Amygdala (tissue), 56 donors: ENCODE measurements around the gene MBD3L1.

ENCODE experiments used
- DNase-seq, 56 donors: peaks; one replicate each; lab custom pipeline; 2025; lab: John Stamatoyannopoulos, UW

MBD3L1 gene

GRCh38 chr19:8832132-8833021 lies at the start of gene MBD3L1, which contains the start of gene ZNF558:
TSS of gene MBD3L1 (plus strand) at chr19:8832377. CDS start at chr19:8842679, 10,302 bp downstream.
TSS of gene ZNF558 (minus strand) at chr19:8832304. CDS start at chr19:8822659, 9,645 bp downstream.
- DNase-seq = peak; percentile 93 to 100 (median 99)

- no peak for DNase-seq
Observed at GRCh38 chr19:8794823-8795222, 37.4 kb upstream of the MBD3L1 start.

GRCh38 chr19:8806661-8807060 lies 25.5 kb upstream of the MBD3L1 start:
- DNase-seq = no peak

DNA sequence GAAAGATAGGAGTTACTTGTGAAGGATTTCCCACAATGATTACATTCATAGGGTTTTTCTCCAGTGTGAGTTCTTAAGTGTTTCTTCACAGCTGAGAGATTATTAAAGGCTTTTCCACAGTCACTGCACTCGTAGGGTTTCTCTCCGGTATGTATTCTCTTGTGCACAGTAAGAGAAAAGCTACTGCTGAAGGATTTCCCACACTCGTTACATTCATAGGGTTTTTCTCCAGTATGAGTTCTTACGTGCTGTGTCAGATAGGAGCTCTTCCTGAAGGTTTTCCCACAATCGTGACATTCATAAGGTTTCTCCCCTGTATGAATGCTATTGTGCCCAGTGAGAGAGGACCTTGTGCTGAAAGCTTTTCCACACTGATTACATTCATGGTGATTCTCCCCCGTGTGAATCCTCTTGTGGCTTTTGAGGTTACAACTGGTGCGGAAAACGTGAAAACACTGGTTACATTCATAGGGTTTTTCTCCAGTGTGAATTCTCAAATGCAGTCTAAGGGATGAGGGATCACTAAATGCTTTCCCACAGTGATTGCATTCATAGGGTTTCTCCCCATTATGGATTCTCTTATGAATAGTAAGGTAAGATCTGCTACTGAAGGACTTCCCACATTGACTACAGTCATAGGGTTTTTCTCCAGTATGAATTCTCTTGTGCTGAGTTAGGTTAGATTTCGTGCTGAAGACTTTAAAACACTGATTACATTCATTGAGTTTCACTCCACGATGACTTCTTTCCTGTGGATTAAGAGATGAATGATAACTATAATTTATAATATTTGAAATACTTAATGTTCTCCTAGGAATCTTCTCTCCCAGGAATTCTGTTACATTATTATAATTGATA lies 20.6 kb upstream of the MBD3L1 start:
- no peak for DNase-seq

DNA sequence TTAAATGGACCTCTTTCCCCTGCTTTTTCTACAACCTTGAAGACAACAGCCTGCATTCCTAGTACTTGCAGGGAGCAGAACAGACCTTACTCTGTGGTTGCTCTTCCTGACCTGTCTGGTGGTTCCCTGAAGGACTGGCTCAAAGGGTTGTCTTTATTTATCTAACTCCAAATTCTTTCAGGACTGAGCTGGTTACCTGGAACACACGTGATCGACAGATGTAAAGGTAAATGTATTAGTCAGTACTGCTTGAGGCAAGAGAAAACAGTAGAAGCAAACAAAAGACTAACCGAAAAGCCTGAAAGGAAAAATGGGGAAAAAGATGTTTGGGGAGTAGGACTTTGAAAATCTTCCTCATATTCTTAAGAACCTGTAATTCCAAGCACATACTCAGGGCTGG lies 18.0 kb upstream of the MBD3L1 start:
- DNase-seq = no peak

- no peak for DNase-seq
Observed at GRCh38 chr19:8815780-8816179, 16.4 kb upstream of the MBD3L1 start.

DNA sequence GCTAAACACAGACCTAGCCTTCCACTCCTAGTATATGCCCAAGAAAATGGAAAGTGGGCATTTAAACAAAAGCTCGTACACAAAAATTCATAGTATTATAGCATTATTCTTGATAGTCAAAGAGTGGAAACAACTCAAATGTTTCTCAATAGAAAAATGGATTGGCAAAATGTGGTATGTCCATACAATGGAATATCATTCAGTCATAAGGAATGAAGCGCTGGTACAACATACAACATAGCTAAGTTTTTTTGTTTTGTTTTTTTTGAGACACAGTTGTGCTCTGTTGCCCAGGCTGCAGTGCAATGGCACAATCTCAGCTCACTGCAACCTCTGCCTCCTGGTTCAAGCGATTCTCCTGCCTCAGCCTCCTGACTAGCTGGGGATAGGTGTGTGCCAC lies 11.9 kb upstream of the MBD3L1 start:
- DNase-seq = no peak

DNA sequence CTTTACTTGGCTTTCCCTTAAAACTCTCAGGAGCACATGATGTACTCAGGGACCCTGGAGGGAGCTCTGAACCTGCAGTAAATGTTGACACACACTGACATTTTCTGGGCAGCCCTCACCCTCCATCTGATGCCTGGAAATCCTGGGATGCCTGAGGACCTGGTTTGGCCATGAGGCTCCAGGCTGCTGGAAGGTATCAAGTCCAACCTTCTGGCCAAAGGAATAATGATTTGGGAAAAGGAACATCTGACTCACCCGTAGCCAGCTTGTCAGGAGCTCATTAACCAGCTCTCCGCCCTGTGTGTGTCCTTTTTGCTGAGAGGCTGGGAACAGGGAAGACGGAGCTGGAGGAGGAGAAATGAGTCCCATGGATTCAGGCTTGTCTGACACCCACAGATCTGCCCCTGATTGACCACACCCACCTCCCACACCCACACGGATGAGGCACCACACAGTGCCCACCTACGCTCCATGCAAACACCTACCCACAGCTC lies 10.4 kb upstream of the MBD3L1 start:
- no peak for DNase-seq

DNA sequence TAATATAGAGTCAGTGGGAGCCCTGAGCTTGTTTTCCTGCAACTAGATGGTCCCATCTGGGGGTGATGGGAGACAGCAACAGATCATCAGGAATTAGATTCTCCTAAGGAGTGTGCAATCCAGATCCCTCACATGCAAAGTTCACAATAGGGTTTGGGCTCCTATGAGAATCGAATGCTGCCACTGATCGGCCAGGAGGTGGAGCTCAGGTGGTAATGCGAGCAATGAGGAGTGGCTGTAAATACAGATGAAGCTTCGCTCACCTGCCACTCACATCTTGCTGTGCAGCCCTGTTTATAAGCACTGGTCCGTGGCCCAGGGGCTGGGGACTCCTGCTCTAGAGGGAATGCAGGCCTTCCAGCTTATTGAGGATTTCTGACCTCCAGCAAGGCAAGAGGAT lies 5.8 kb upstream of the MBD3L1 start:
- no peak for DNase-seq

GRCh38 chr19:8827277-8827676 lies 4.9 kb upstream of the MBD3L1 start:
- DNase-seq = no peak

DNA sequence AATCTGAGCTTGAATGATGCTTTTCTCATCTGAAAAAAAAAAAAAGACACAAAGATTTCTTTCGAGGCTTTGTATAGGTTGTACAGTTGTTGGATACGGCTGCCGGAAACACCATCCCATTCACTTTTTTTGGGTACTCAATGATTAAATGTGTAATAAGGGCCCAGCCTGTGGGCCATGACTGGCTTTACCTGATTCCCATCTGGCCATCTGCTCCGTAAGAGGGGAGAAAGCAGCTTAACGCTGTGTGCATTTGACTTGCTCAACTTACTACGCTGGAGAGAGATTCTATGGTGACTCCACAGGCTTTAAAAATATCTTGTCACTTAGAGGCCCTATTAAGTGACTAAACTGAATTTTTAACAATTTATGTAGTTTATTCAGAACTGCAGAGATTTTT lies 804 bp upstream of the MBD3L1 start:
- DNase-seq = no peak

DNA sequence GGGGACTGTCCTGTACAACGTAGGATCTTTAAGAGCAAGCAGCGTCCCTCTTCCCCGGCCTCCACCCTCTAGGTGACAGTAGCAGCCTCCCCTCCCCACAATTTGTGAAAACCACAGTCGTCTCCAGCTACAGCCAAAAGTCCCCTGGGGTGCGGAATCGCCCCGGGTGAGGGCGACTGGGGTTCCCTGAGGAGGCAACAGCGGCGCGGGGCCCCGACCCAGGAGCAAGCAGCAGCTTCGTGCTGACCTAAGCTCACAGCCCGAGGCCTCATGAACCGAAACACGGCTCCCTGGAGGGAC lies 395 bp upstream of the MBD3L1 start:
- peak in 1 of 56 donors; percentile 40 for DNase-seq

DNA sequence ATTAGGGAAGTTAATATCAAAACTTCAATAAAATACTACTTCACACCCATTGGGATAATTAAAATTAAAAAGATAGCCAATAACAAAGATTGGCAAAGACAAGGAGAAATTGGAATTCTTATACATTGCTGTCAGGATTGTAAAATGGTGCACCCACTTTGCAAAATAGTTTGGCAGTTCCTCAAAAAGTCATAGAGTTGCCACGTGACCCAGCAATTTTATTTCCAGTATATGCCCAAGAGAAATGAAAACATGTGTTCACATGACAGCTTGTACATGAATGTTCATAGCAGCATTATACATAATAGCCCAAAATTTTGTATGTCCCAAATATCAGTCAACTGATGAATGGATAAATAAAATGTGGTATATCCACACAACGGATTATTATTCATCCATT lies 3.3 kb downstream of the MBD3L1 start:
- no peak for DNase-seq

DNA sequence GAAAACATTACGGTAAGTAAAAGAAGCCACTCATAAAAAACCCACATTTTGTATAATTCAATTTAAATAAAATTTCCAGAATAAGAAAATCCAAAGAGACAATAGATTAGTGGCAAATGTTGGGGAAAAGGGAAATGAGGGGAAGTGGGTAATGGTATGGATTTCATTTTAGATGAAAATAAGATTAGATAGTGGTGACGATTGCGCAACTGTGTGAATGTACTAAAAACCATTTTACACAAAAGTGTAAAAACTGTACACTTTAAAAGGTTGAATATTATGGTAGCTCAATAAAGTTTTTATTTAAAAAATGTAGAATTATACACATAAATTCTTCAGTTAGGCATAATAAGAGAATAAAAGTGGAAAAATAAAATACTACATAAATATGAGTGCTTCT lies 3.7 kb downstream of the MBD3L1 start:
- DNase-seq = no peak

- DNase-seq = no peak
Observed at GRCh38 chr19:8840708-8841107, 8.5 kb downstream of the MBD3L1 start.

- DNase-seq = no peak
Observed at GRCh38 chr19:8846819-8847218, 14.6 kb downstream of the MBD3L1 start.

DNA sequence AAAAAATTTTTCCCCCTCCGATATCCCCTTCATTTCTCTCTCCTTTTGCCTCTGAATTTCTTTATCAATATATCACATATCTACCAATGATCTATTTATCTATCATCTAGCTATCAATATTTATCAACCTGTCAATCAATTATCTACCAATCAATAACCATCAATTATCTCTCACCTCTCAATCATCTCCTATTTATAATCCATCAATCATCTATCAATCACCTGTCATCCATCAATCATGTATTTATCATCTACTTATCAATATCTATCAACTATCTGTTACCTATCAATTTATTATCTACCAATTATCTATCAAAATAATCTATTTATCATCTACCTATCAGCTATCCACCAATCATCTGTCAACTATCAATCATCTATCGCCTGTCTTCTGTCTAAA lies 17.1 kb downstream of the MBD3L1 start:
- no peak for DNase-seq

GRCh38 chr19:8850488-8850887 lies 18.3 kb downstream of the MBD3L1 start:
- no peak for DNase-seq

DNA sequence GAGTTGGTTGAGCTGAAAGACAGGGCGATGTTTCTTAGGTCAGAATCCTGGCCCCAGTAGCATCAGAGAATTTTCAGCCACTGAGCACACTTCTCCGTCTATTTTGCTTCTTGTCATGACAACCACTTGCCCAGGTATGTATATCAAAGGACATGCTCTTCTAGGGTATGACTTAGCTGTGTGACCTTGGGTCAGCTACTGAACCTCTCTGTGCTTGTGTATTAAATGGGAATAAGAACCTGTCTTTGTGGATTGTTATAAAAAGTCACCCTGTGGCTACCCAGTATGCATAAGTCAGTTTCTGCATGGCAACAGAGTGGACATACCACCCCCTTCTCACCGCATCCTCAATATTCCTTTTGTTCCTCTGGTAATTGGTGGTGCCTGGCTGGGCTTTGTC lies 26.1 kb downstream of the MBD3L1 start:
- DNase-seq = no peak

DNA sequence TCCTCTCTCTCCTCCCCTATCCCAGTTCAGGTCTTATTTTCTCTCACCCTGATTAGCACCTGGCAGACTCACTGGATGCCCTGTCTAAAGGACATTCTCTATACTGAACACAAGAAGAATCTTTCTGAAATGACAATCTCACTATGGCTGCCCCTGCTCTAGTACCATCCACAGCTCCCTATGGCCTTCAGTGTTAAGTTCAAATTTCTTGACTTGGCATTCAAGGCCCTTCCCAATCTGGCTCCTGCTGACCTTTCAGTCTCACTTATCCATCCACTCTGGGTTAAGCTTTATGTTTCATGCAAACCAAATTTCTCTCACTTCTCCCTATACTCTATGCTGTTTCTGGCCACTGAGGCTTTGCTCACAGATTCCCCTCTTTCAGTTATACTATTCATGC lies 34.2 kb downstream of the MBD3L1 start:
- no peak for DNase-seq

DNA sequence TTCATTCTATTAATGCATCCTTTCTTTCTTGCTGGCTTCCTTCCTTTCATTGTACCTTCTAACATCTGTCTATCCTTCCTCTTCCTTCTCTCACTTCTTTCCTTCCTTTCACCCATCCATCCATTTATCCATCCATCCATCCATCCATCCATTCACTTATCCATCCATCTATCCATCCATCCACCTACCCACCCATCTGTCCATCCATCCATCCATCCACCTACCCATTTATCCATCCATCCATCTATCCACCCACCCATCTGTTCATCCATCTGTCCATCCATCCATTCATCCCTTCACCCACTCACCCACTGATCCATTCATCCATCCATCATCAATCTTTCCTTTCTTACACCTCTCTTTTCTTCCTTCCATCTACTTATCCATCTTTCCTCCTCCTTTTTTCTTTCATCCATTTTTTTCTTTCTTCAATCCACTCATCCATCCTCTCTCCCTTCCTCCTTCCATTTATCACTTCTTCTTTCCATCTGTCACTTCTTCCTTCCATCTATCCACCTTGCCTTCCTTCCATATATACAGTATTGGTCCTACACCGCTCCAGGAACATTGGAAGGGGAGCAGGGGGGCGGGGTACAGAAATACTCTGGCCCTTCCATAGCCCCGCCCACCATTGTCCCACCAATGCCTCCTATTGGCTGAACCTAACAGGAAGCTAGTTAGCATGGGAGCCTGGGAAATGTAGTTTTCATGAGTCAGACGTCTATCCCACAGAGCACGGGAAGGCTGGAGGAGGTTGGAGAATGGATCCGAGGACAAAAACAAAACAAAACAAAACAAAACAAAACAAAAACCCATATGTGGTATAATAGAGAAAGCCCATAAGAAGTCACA lies 45.9 kb downstream of the MBD3L1 start:
- no peak for DNase-seq
